ENCODE data around the gene RFK. TPM values are rescaled to one million over a fixed set of nuclear protein-coding genes. Genes with fewer than 3 reads are reported as not detected.

RFK gene
- total RNA-seq, 1 donor from 2014 or later = 38.0 TPM

- DNase-seq (ENCODE audit: low read depth) = no peak
- no peak overlapping the region for H3K4me3 ChIP-seq (ENCODE audit: low read depth, low read length)
- no peak for TF ChIP-seq CTCF (IDR thresholded peaks at IDR 0.05; ENCODE audit: insufficient read depth, low read length, poor library complexity, severe bottlenecking)
- H3K36me3 ChIP-seq (ENCODE audit: control insufficient read depth, insufficient read depth, low read length) = no peaks in the 10 kb centered on the region
- H3K27me3 ChIP-seq (ENCODE audit: control insufficient read depth, insufficient read depth, low read length) = no peaks in the 10 kb centered on the region
These were observed 36.7 kb downstream of the RFK start for GRCh38 chr9:76357555-76357954.

- Histone ChIP-seq H3K4me3 (ENCODE audit: low read depth, low read length) (no peak overlapping the region), H3K27me3 (ENCODE audit: control insufficient read depth, insufficient read depth, low read length) (no peaks in the 10 kb centered on the region), H3K36me3 (ENCODE audit: control insufficient read depth, insufficient read depth, low read length) (no peaks in the 10 kb centered on the region)
- DNase-seq (ENCODE audit: low read depth) = no peak
- TF ChIP-seq CTCF (IDR thresholded peaks at IDR 0.05; ENCODE audit: insufficient read depth, low read length, poor library complexity, severe bottlenecking) = no peak
These were observed 38.3 kb downstream of the RFK start for GRCh38 chr9:76355886-76356285.

GRCh38 chr9:76354221-76354620 is 40.0 kb downstream of the RFK start:
- no peak for TF ChIP-seq CTCF (IDR thresholded peaks at IDR 0.05; ENCODE audit: insufficient read depth, low read length, poor library complexity, severe bottlenecking)
- DNase-seq (ENCODE audit: low read depth) = no peak
- no peak overlapping the region for H3K4me3 ChIP-seq (ENCODE audit: low read depth, low read length)
- no peaks in the 10 kb centered on the region for H3K27me3 ChIP-seq (ENCODE audit: control insufficient read depth, insufficient read depth, low read length)
- no peaks in the 10 kb centered on the region for H3K36me3 ChIP-seq (ENCODE audit: control insufficient read depth, insufficient read depth, low read length)

GRCh38 chr9:76353280-76353679 is 40.9 kb downstream of the RFK start:
- Histone ChIP-seq H3K27me3 (ENCODE audit: control insufficient read depth, insufficient read depth, low read length) (no peaks in the 10 kb centered on the region), H3K4me3 (ENCODE audit: low read depth, low read length) (no peak overlapping the region), H3K36me3 (ENCODE audit: control insufficient read depth, insufficient read depth, low read length) (no peaks in the 10 kb centered on the region)
- no peak for DNase-seq (ENCODE audit: low read depth)
- no peak for TF ChIP-seq CTCF (IDR thresholded peaks at IDR 0.05; ENCODE audit: insufficient read depth, low read length, poor library complexity, severe bottlenecking)

GRCh38 chr9:76352026-76352620 is 42.1 kb downstream of the RFK start:
- DNase-seq (ENCODE audit: low read depth) = no peak
- H3K27me3 ChIP-seq (ENCODE audit: control insufficient read depth, insufficient read depth, low read length) = no peaks in the 10 kb centered on the region
- no peaks in the 10 kb centered on the region for H3K36me3 ChIP-seq (ENCODE audit: control insufficient read depth, insufficient read depth, low read length)
- no peak for TF ChIP-seq CTCF (IDR thresholded peaks at IDR 0.05; ENCODE audit: insufficient read depth, low read length, poor library complexity, severe bottlenecking)
- H3K4me3 ChIP-seq (ENCODE audit: low read depth, low read length) = no peak overlapping the region

GRCh38 chr9:76351006-76351405 is 43.2 kb downstream of the RFK start:
- H3K4me3 ChIP-seq (ENCODE audit: low read depth, low read length) = no peak overlapping the region
- no peak for TF ChIP-seq CTCF (IDR thresholded peaks at IDR 0.05; ENCODE audit: insufficient read depth, low read length, poor library complexity, severe bottlenecking)
- DNase-seq (ENCODE audit: low read depth) = no peak
- H3K27me3 ChIP-seq (ENCODE audit: control insufficient read depth, insufficient read depth, low read length) = no peaks in the 10 kb centered on the region
- H3K36me3 ChIP-seq (ENCODE audit: control insufficient read depth, insufficient read depth, low read length) = no peaks in the 10 kb centered on the region

All from kidney epithelial cell (primary cell).